Neural crest cell (in vitro differentiated cells): ENCODE results near the gene HOXB9. TPM values are rescaled to one million over a fixed set of nuclear protein-coding genes. Genes with fewer than 3 reads are reported as not detected.

ENCODE experiments used
- DNase-seq: peaks from one replicate; pipeline ENCODE4 v3.0.0; 2021; ENCODE audit warnings: low read depth, mixed read lengths, low spot score
- H3K27ac Mint-ChIP-seq: one replicate; pipeline ENCODE4 v1.8.0; 2021; ENCODE audit warnings: mild to moderate bottlenecking, mixed read lengths; ENCODE audit not compliant: unreplicated experiment
- H3K27me3 Mint-ChIP-seq: 2 replicates; pipeline ENCODE4 v1.8.0; 2021; ENCODE audit warnings: low read depth, mild to moderate bottlenecking, mixed read lengths
- H3K36me3 Mint-ChIP-seq: 2 replicates; pipeline ENCODE4 v1.8.0; 2021; ENCODE audit warnings: low read depth, mild to moderate bottlenecking, mixed read lengths
- H3K4me1 Mint-ChIP-seq: 2 replicates; pipeline ENCODE4 v1.8.0; 2021; ENCODE audit warnings: mixed read lengths
- H3K4me3 Mint-ChIP-seq: one replicate; pipeline ENCODE4 v1.8.0; 2021; ENCODE audit warnings: mild to moderate bottlenecking, mixed read lengths
- H3K9me3 Mint-ChIP-seq: 2 replicates; pipeline ENCODE4 v1.8.0; 2021; ENCODE audit warnings: mixed read lengths
- CTCF ChIP-seq: fragments of 200-600 bp; sonication (generic); conservative IDR thresholded peaks from 2 replicates; pipeline ENCODE4 v1.5.0; 2021; ENCODE audit warnings: antibody characterized with exemption, mild to moderate bottlenecking
- long read RNA-seq: library from polyadenylated mRNA; unstranded; transcript quantifications from one replicate; pipeline ENCODE4 v2.0.0, GENCODE V29; 2020
- total RNA-seq: library from RNA; stranded (reverse); gene quantifications from 2 replicates; pipeline ENCODE4 v1.2.1, GENCODE V29; 2021

Gene HOXB9
- 84.1 and 89.8 TPM in 2 replicates for total RNA-seq
- long read RNA-seq, partial matches to known transcripts = 2 of 3 reads
- long read RNA-seq, other reads (novel, unspliced or antisense) = 0 of 3 reads

- Mint-ChIP-seq H3K27me3 (peaks cover 99% of the 10 kb centered on the region), H3K4me3 (peak within 1 kb of the TSS; percentile 93), H3K36me3 (peaks cover 10% of the 10 kb centered on the region), H3K9me3 (no peaks in the 10 kb centered on the region), H3K27ac (peak within 1 kb of the TSS; percentile 78), H3K4me1 (peaks cover 4% of the 10 kb centered on the region)
- DNase-seq = no peak
- TF ChIP-seq CTCF = no peak
Observed at GRCh38 chr17:48626245-48627117, at the start of gene HOXB9. HOXB9 (minus strand) TSS chr17:48626358; CDS start chr17:48626269, 89 bp downstream.

- Mint-ChIP-seq H3K27ac (no peak overlapping the region), H3K27me3 (peaks cover 94% of the 10 kb centered on the region), H3K36me3 (no peaks in the 10 kb centered on the region), H3K4me3 (no peak overlapping the region), H3K4me1 (peaks cover 4% of the 10 kb centered on the region), H3K9me3 (no peaks in the 10 kb centered on the region)
- TF ChIP-seq CTCF = no peak
- no peak for DNase-seq
Observed at GRCh38 chr17:48672340-48672739, 46.2 kb upstream of the HOXB9 start.

- peak; percentile 92 for TF ChIP-seq CTCF
- Mint-ChIP-seq H3K27ac (no peak overlapping the region), H3K36me3 (no peaks in the 10 kb centered on the region), H3K4me1 (peaks cover 4% of the 10 kb centered on the region), H3K27me3 (peaks cover 91% of the 10 kb centered on the region), H3K4me3 (peak overlapping the region; percentile 23), H3K9me3 (no peaks in the 10 kb centered on the region)
- DNase-seq = peak; percentile 71
Observed at GRCh38 chr17:48671697-48672171, 45.6 kb upstream of the HOXB9 start.

- Mint-ChIP-seq H3K4me3 (no peak overlapping the region), H3K9me3 (peaks cover 3% of the 10 kb centered on the region), H3K4me1 (no peaks in the 10 kb centered on the region), H3K27ac (no peak overlapping the region), H3K36me3 (no peaks in the 10 kb centered on the region), H3K27me3 (peaks cover 86% of the 10 kb centered on the region)
- TF ChIP-seq CTCF = no peak
- no peak for DNase-seq
Observed at GRCh38 chr17:48663134-48663924, 37.2 kb upstream of the HOXB9 start.

- Mint-ChIP-seq H3K4me1 (no peaks in the 10 kb centered on the region), H3K27ac (no peak overlapping the region), H3K9me3 (no peaks in the 10 kb centered on the region), H3K27me3 (peaks cover 88% of the 10 kb centered on the region), H3K36me3 (no peaks in the 10 kb centered on the region), H3K4me3 (no peak overlapping the region)
- no peak for DNase-seq
- TF ChIP-seq CTCF = no peak
Observed at GRCh38 chr17:48655913-48656312, 29.8 kb upstream of the HOXB9 start.
